ENCODE measurements around the gene GON4L. TPM values are rescaled to one million over a fixed set of nuclear protein-coding genes. Genes with fewer than 3 reads are reported as not detected.
A peak's percentile ranks its signal among the peaks of the same experiment; 100 is the strongest.
"Not testable (repeated sequence)": the region's sequence is repeated elsewhere in the genome, so short reads cannot be mapped to it uniquely, and the experiment has no call there.

GON4L gene
- polyA plus RNA-seq, 4 donors: 15.3 to 47.2 (median 22.0) TPM

DNA sequence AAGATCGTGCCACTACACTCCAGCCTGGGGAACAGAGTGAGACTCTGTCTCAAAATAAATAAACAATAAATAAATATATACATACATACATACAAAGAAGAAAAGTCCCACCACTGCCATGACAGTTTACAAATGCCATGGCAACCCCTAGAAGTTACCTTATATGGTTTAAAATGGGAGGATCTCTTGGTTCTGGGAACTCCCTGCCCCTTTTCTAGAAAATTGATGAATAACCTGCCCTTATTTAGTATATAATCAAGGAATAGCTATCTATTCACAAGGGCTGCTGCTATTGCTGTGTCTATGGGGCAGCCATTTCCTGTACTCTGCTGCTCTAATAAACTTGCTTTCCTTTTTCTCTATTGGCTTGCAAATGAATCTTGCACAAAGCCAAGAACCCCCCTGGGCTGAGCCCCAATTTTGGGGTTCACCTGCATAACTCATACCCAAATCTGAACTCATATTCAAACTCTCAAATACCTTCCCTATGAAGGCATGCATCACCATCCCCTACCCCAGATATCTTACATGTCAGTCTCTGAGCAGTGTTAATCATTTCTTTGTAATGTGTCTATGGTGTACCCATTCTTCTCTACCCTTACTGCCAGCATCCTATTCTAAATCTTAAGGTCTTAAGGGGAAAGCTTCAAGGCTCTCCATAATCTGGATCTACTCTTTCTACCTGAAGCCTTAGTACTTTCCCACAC is 9.0 kb downstream of the GON4L start:
- DNase-seq (no peak), FAIRE-seq (no peak)
- Histone ChIP-seq H3K27ac (ENCODE audit: low read depth in 1 of 3, low read length in 2 of 3) (no peak overlapping the region), H3K9me3 (ENCODE audit: control insufficient read depth in 2 of 2, insufficient read depth in 1 of 2, low read depth in 1 of 2, low read length in 1 of 2) (no peaks in the 10 kb centered on the region), H3K4me3 (ENCODE audit: low read depth in 1 of 3, low read length in 3 of 3) (no peak overlapping the region), H3K36me3 (ENCODE audit: control insufficient read depth in 3 of 3, insufficient read depth in 2 of 3, low read depth in 1 of 3, low read length in 3 of 3) (peaks cover under 1 to 50% (median 9%) of the 10 kb centered on the region in 3 donors), H3K27me3 (ENCODE audit: control insufficient read depth in 3 of 3, insufficient read depth in 3 of 3, low read length in 3 of 3) (no peaks in the 10 kb centered on the region), H3K4me1 (ENCODE audit: control insufficient read depth in 3 of 3, insufficient read depth in 2 of 3, low read depth in 1 of 3, low read length in 2 of 3) (peaks cover 0 to 4% (median 2%) of the 10 kb centered on the region in 3 donors)
- WGBS, 3 donors: 95 to 100% (median 97%) methylated on average over 1 of the region's 1 CpG

DNA sequence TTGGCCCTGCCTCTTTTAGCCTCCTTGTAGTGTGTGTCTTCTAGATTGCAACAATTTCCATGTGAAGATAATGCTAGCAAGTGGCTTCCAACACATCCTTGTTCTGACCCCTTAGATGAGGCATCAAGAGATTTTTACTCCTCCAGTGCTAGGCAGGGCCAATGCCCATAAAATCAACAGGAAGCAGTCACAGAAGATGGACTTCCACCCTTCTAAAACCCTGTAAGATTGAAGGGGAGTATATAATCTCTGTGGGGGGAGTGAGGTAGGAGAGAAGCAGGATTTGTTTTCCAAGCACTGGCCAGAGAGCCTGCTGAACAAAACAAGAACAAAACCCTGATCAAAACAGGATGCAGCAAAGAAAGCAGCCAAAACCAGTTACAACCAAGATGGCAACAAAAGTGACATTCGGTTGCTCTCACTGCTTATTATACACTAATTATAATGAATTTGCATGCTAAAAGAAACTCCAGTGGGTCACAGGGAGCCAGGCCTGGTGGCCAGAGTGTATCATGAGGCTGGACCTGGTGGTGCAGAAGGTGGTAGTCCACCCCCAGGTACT is 12.1 kb downstream of the GON4L start:
- Histone ChIP-seq H3K4me3 (ENCODE audit: low read depth in 1 of 3, low read length in 3 of 3) (no peak overlapping the region), H3K27me3 (ENCODE audit: control insufficient read depth in 3 of 3, insufficient read depth in 3 of 3, low read length in 3 of 3) (no peaks in the 10 kb centered on the region), H3K27ac (ENCODE audit: low read depth in 1 of 3, low read length in 2 of 3) (no peak overlapping the region), H3K9me3 (ENCODE audit: control insufficient read depth in 2 of 2, insufficient read depth in 1 of 2, low read depth in 1 of 2, low read length in 1 of 2) (no peaks in the 10 kb centered on the region), H3K36me3 (ENCODE audit: control insufficient read depth in 3 of 3, insufficient read depth in 2 of 3, low read depth in 1 of 3, low read length in 3 of 3) (peaks cover 0 to 33% (median 5%) of the 10 kb centered on the region in 3 donors), H3K4me1 (ENCODE audit: control insufficient read depth in 3 of 3, insufficient read depth in 2 of 3, low read depth in 1 of 3, low read length in 2 of 3) (peaks cover 0 to 14% (median 2%) of the 10 kb centered on the region in 3 donors)
- no peak for DNase-seq
- WGBS, 3 donors: 74 to 93% (median 89%) methylated on average over 1 of the region's 1 CpG
- FAIRE-seq: no peak

DNA sequence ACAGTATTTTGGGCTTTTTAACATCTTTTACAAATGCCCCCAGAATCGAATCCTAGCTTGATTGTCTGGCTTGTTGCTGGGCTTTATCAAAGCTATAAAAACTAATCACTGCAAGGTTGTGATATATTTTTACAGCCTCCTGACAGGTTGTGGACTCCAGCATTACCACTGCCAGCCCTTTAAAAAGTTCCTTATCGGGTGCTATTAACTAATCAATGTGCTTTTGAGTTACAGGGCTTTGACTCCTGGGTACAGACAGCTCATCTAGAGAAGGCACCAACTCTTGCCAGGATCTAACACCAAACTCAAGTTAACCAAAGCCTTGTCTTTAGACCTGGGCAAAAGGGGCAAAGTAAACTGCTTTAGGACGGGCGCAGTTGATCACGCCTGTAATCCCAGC is 16.6 kb downstream of the GON4L start:
- WGBS, 3 donors: 24 to 64% (median 60%) methylated on average over 5 of the region's 5 CpGs
- H3K36me3 ChIP-seq (ENCODE audit: control insufficient read depth in 3 of 3, insufficient read depth in 2 of 3, low read depth in 1 of 3, low read length in 3 of 3): peaks cover 2 to 25% (median 2%) of the 10 kb centered on the region in 3 donors
- peaks cover 2 to 14% (median 7%) of the 10 kb centered on the region in 3 donors for H3K4me1 ChIP-seq (ENCODE audit: control insufficient read depth in 3 of 3, insufficient read depth in 2 of 3, low read depth in 1 of 3, low read length in 2 of 3)
- no peak for FAIRE-seq
- DNase-seq: peak; percentile 56 to 90
- peak overlapping the region in 2 of 3 donors; percentile 8 to 20 for H3K27ac ChIP-seq (ENCODE audit: low read depth in 1 of 3, low read length in 2 of 3)
- H3K27me3 ChIP-seq (ENCODE audit: control insufficient read depth in 3 of 3, insufficient read depth in 3 of 3, low read length in 3 of 3): no peaks in the 10 kb centered on the region
- no peaks in the 10 kb centered on the region for H3K9me3 ChIP-seq (ENCODE audit: control insufficient read depth in 2 of 2, insufficient read depth in 1 of 2, low read depth in 1 of 2, low read length in 1 of 2)
- no peak overlapping the region for H3K4me3 ChIP-seq (ENCODE audit: low read depth in 1 of 3, low read length in 3 of 3)

DNA sequence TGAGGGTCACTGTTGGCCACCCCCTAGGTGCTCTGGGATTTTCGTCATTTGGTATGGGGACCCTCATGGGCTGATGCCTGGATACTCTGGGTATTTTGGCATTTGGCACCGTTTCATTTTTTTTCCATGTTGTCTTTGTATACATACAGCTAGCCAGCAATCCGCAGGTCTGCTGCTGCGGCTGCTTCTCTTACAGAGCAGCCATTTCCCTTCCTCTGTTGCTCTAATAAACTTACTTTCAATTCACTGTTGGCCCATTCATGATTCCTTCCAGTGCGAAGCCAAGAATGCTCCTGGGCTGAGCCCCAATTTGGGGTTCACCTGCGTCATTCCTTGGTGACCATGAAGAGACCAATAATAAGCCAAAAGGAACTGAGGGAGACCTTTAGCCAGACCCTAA is 21.5 kb downstream of the GON4L start:
- FAIRE-seq: no peak
- H3K36me3 ChIP-seq (ENCODE audit: control insufficient read depth in 3 of 3, insufficient read depth in 2 of 3, low read depth in 1 of 3, low read length in 3 of 3): peaks cover 0 to 28% (median 2%) of the 10 kb centered on the region in 3 donors
- WGBS, 3 donors: 92 to 98% (median 95%) methylated on average over 6 of the region's 6 CpGs

DNA sequence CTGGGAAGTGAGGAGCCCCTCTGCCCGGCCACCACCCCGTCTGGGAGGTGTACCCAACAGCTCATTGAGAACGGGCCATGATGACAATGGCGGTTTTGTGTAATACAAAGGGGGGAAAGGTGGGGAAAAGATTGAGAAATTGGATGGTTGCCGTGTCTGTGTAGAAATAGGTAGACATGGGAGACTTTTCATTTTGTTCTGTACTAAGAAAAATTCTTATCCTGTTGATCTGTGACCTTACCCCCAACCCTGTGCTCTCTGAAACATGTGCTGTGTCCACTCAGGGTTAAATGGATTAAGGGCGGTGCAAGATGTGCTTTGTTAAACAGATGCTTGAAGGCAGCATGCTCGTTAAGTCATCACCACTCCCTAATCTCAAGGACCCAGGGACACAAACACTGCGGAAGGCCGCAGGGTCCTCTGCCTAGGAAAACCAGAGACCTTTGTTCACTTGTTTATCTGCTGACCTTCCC is 22.1 kb downstream of the GON4L start:
- not testable (repeated sequence) for H3K9me3 ChIP-seq (ENCODE audit: control insufficient read depth in 2 of 2, insufficient read depth in 1 of 2, low read depth in 1 of 2, low read length in 1 of 2); H3K4me1 ChIP-seq (ENCODE audit: control insufficient read depth in 3 of 3, insufficient read depth in 2 of 3, low read depth in 1 of 3, low read length in 2 of 3); DNase-seq; H3K27ac ChIP-seq (ENCODE audit: low read depth in 1 of 3, low read length in 2 of 3); FAIRE-seq; H3K4me3 ChIP-seq (ENCODE audit: low read depth in 1 of 3, low read length in 3 of 3); H3K27me3 ChIP-seq (ENCODE audit: control insufficient read depth in 3 of 3, insufficient read depth in 3 of 3, low read length in 3 of 3)
- 79 to 87% (median 86%) methylated on average over 7 to 9 of the region's 9 CpGs for WGBS, 3 donors
- peaks cover 0 to 34% (median 2%) of the 10 kb centered on the region in 3 donors for H3K36me3 ChIP-seq (ENCODE audit: control insufficient read depth in 3 of 3, insufficient read depth in 2 of 3, low read depth in 1 of 3, low read length in 3 of 3)

More for the DNA sequence above, 21.5 kb downstream of the GON4L start:
- Histone ChIP-seq H3K9me3 (ENCODE audit: control insufficient read depth in 2 of 2, insufficient read depth in 1 of 2, low read depth in 1 of 2, low read length in 1 of 2) (no peaks in the 10 kb centered on the region), H3K27ac (ENCODE audit: low read depth in 1 of 3, low read length in 2 of 3) (no peak overlapping the region), H3K27me3 (ENCODE audit: control insufficient read depth in 3 of 3, insufficient read depth in 3 of 3, low read length in 3 of 3) (no peaks in the 10 kb centered on the region), H3K4me1 (ENCODE audit: control insufficient read depth in 3 of 3, insufficient read depth in 2 of 3, low read depth in 1 of 3, low read length in 2 of 3) (peaks cover 2 to 5% (median 4%) of the 10 kb centered on the region in 3 donors), H3K4me3 (ENCODE audit: low read depth in 1 of 3, low read length in 3 of 3) (no peak overlapping the region)
- no peak for DNase-seq

DNA sequence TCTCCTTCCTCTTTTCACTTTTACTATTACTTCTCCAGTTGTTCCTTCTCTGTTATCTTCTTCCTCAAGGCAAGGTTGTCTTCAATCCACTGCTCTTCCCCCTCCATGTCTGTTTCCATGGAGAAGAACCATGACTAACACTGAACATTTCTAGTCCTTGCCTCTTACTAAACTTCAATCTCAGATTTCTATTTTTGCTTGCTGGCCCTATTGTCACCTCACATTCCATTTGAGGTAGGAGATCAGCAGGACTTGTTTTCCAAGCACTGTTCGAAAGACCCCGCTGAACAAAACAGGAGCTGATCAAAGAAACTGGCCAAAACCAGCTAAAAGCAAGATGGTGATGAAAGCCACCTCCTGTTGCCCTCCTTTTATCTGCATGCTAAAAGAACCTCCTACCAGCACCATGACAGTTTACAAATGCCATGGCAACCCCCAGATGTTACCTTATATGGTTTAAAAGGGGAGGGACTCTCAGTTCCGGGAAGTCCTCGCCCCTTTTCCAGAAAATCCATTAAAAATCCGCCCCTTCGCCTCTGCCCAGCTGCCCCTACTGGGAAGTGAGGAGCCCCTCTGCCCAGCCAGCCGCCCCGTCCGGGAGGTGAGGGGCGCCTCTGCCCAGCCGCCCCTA is 22.6 kb downstream of the GON4L start:
- Histone ChIP-seq H3K36me3 (ENCODE audit: control insufficient read depth in 3 of 3, insufficient read depth in 2 of 3, low read depth in 1 of 3, low read length in 3 of 3) (peaks cover 0 to 34% (median 2%) of the 10 kb centered on the region in 3 donors), H3K4me1 (ENCODE audit: control insufficient read depth in 3 of 3, insufficient read depth in 2 of 3, low read depth in 1 of 3, low read length in 2 of 3) (peaks cover 0 to 4% (median 2%) of the 10 kb centered on the region in 3 donors), H3K9me3 (ENCODE audit: control insufficient read depth in 2 of 2, insufficient read depth in 1 of 2, low read depth in 1 of 2, low read length in 1 of 2) (no peaks in the 10 kb centered on the region), H3K27me3 (ENCODE audit: control insufficient read depth in 3 of 3, insufficient read depth in 3 of 3, low read length in 3 of 3) (no peaks in the 10 kb centered on the region), H3K27ac (ENCODE audit: low read depth in 1 of 3, low read length in 2 of 3) (no peak overlapping the region), H3K4me3 (ENCODE audit: low read depth in 1 of 3, low read length in 3 of 3) (no peak overlapping the region)
- FAIRE-seq (no peak), DNase-seq (no peak)
- WGBS, 3 donors: 96 to 98% (median 97%) methylated on average over 9 to 11 of the region's 11 CpGs

DNA sequence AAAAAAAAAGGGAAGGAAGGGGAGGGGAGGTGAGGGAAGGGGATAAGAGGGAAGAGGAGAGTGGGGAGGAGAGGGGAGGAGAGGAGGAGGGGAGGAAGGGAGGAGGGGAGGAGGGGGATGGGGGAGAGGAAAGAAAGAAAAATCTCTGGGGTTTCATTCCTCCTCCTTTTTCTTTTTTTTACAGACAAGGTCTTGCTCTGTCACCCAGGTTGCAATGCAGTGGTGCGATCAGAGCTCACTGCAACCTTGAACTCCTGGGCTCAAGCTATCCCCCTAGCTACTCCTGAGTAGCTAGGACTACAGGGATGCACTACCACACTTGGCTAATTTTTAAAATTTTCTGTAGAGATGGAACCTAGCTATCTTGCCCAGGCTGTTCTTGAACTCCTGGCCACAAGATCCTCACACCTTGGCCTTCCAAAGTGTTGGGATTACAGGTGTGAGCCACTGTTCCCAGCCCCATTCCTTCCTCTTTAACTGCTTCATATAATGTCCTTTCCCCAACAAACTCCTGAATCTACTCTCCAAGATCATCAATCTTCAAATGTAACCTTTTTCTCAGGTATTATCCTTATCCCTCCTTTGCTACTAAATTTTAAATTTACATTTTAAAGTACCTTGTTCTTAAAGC is 23.2 kb downstream of the GON4L start:
- H3K9me3 ChIP-seq (ENCODE audit: control insufficient read depth in 2 of 2, insufficient read depth in 1 of 2, low read depth in 1 of 2, low read length in 1 of 2): no peaks in the 10 kb centered on the region
- DNase-seq: no peak
- no peak overlapping the region for H3K27ac ChIP-seq (ENCODE audit: low read depth in 1 of 3, low read length in 2 of 3)
- no peak for FAIRE-seq
- 78 to 100% (median 86%) methylated on average over 1 of the region's 1 CpG for WGBS, 3 donors
- H3K4me3 ChIP-seq (ENCODE audit: low read depth in 1 of 3, low read length in 3 of 3): no peak overlapping the region
- peaks cover 0 to 34% (median 2%) of the 10 kb centered on the region in 3 donors for H3K36me3 ChIP-seq (ENCODE audit: control insufficient read depth in 3 of 3, insufficient read depth in 2 of 3, low read depth in 1 of 3, low read length in 3 of 3)
- no peaks in the 10 kb centered on the region for H3K27me3 ChIP-seq (ENCODE audit: control insufficient read depth in 3 of 3, insufficient read depth in 3 of 3, low read length in 3 of 3)
- H3K4me1 ChIP-seq (ENCODE audit: control insufficient read depth in 3 of 3, insufficient read depth in 2 of 3, low read depth in 1 of 3, low read length in 2 of 3): peaks cover 0 to 4% (median 2%) of the 10 kb centered on the region in 3 donors

DNA sequence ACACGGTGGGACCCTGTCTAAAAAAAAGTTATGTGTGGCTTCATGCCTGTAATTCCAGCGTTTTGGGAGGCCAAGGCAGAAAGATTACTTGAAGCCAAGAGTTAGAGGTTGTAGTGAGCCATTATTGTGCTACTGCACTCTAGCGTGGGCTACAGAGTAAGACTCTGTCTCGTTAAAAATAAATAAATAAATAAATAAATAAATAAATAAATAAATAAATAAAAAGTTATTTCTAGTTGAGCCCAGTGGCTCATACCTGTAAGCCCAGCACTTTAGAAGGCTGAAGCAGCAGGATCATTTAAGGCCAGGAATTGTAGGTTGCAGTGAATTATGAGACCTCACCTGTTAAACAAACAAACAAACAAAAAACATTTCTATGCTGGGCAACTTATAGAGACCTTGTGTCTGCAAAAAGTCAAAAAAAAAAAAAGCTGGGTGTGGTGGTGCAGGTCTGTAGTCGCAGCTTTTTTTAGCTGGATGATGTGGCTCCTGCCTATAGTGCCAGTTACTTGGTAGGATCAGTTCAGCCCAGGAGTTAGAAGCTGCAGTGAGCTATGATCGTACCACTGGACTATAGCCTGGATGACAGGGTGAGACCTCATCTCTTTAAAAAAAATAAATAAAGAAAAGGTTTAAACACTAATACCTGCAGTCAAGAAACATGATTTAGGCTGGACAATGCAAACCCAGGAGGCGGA is 25.6 kb downstream of the GON4L start:
- H3K4me1 ChIP-seq (ENCODE audit: control insufficient read depth in 3 of 3, insufficient read depth in 2 of 3, low read depth in 1 of 3, low read length in 2 of 3): peaks cover 0 to under 1% (median under 1%) of the 10 kb centered on the region in 3 donors
- WGBS, 3 donors: 94 to 98% (median 97%) methylated on average over 7 of the region's 7 CpGs
- no peak overlapping the region for H3K27ac ChIP-seq (ENCODE audit: low read depth in 1 of 3, low read length in 2 of 3)
- no peak for DNase-seq
- H3K27me3 ChIP-seq (ENCODE audit: control insufficient read depth in 3 of 3, insufficient read depth in 3 of 3, low read length in 3 of 3): no peaks in the 10 kb centered on the region
- H3K36me3 ChIP-seq (ENCODE audit: control insufficient read depth in 3 of 3, insufficient read depth in 2 of 3, low read depth in 1 of 3, low read length in 3 of 3): peaks cover 1 to 35% (median 4%) of the 10 kb centered on the region in 3 donors
- FAIRE-seq: no peak
- no peaks in the 10 kb centered on the region for H3K9me3 ChIP-seq (ENCODE audit: control insufficient read depth in 2 of 2, insufficient read depth in 1 of 2, low read depth in 1 of 2, low read length in 1 of 2)
- H3K4me3 ChIP-seq (ENCODE audit: low read depth in 1 of 3, low read length in 3 of 3): no peak overlapping the region
